Endothelial cell (in vitro differentiated cells): ENCODE measurements around the gene EIF4G3. TPM values are rescaled to one million over a fixed set of nuclear protein-coding genes. Genes with fewer than 3 reads are reported as not detected.

Source experiments
- DNase-seq: peaks from one replicate; pipeline ENCODE4 v3.0.0; 2021; ENCODE audit warnings: low spot score
- H3K27ac Mint-ChIP-seq: one replicate; pipeline ENCODE4 v1.8.0; 2021; ENCODE audit warnings: mixed read lengths, inconsistent platforms; ENCODE audit not compliant: unreplicated experiment
- H3K27me3 Mint-ChIP-seq: one replicate; pipeline ENCODE4 v1.8.0; 2021; ENCODE audit warnings: mild to moderate bottlenecking, moderate library complexity, mixed read lengths, inconsistent platforms; ENCODE audit not compliant: unreplicated experiment
- H3K36me3 Mint-ChIP-seq: one replicate; pipeline ENCODE4 v1.8.0; 2021; ENCODE audit warnings: mild to moderate bottlenecking, low read depth, mixed read lengths, inconsistent platforms; ENCODE audit not compliant: unreplicated experiment
- H3K4me1 Mint-ChIP-seq: one replicate; pipeline ENCODE4 v1.8.0; 2021; ENCODE audit warnings: mild to moderate bottlenecking, mixed read lengths, inconsistent platforms; ENCODE audit not compliant: unreplicated experiment
- H3K4me3 Mint-ChIP-seq: one replicate; pipeline ENCODE4 v1.8.0; 2021; ENCODE audit warnings: mild to moderate bottlenecking, mixed read lengths, inconsistent platforms; ENCODE audit not compliant: unreplicated experiment
- H3K9me3 Mint-ChIP-seq: one replicate; pipeline ENCODE4 v1.8.0; 2021; ENCODE audit warnings: mixed read lengths, inconsistent platforms; ENCODE audit not compliant: unreplicated experiment
- total RNA-seq: library from RNA; stranded (reverse); fragmentation: NEBNext Ultra II Directional; extraction: Animal tissue kit (Norgen Biotek cat#: 25700); gene quantifications from one replicate; pipeline ENCODE4 v1.2.1, GENCODE V29; 2021; ENCODE audit not compliant: unreplicated experiment
- TF ChIP-seq, protein P1 (sequence below): fragments of 200-600 bp; sonication (generic); IDR thresholded peaks from one replicate; pipeline ENCODE4 v1.5.0; 2021; ENCODE audit warnings: antibody characterized with exemption; ENCODE audit not compliant: unreplicated experiment

Gene EIF4G3
- total RNA-seq, 1 donor from 2014 or later, result 87.6 TPM

DNA sequence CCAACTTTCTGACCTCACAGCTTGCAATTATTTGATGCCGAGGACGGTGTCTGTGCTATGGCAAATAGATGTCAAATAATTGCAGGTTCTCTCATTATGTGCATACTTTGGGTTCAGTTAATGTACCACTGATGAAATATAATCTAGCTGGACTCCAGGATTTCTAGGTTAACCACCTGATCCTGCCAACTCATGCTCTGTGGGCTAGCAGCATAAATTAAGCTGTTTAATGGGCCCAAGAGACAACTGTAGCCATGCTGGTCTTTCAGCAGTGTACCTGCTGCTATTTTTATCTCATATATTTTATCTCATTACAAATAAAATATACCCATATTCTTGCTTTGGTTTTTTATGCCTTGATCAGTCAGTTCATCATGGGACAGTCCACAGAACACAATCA is 346.3 kb downstream of the EIF4G3 start:
- DNase-seq, result no peak
- peaks cover 2% of the 10 kb centered on the region for H3K4me1 Mint-ChIP-seq
- peaks cover 1% of the 10 kb centered on the region for H3K27me3 Mint-ChIP-seq
- no peaks in the 10 kb centered on the region for H3K9me3 Mint-ChIP-seq
- peaks cover 13% of the 10 kb centered on the region for H3K36me3 Mint-ChIP-seq
- TF ChIP-seq, protein P1, sequence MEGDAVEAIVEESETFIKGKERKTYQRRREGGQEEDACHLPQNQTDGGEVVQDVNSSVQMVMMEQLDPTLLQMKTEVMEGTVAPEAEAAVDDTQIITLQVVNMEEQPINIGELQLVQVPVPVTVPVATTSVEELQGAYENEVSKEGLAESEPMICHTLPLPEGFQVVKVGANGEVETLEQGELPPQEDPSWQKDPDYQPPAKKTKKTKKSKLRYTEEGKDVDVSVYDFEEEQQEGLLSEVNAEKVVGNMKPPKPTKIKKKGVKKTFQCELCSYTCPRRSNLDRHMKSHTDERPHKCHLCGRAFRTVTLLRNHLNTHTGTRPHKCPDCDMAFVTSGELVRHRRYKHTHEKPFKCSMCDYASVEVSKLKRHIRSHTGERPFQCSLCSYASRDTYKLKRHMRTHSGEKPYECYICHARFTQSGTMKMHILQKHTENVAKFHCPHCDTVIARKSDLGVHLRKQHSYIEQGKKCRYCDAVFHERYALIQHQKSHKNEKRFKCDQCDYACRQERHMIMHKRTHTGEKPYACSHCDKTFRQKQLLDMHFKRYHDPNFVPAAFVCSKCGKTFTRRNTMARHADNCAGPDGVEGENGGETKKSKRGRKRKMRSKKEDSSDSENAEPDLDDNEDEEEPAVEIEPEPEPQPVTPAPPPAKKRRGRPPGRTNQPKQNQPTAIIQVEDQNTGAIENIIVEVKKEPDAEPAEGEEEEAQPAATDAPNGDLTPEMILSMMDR, result no peak
- H3K27ac Mint-ChIP-seq, result no peak overlapping the region
- no peak overlapping the region for H3K4me3 Mint-ChIP-seq

DNA sequence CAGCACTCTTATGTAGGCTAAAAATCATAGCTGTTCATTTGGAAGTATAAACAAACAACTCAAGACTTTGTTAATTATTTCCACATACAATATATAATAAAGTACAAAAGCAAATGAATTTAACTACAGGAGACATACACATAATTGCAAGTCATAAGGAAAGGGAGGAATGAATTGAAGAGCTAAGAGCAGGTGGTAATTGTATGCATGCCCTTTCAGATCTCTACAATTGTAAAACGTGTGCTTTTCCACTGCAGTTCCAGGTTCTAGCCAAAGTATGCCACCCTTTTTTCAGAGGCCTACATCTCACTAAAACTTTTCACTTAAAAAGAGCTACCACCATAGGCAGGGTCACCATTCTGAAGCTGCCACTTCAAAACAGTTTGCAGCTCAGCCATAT is 346.8 kb downstream of the EIF4G3 start:
- no peak overlapping the region for H3K4me3 Mint-ChIP-seq
- peaks cover 2% of the 10 kb centered on the region for H3K4me1 Mint-ChIP-seq
- no peak for DNase-seq
- peaks cover 1% of the 10 kb centered on the region for H3K27me3 Mint-ChIP-seq
- no peaks in the 10 kb centered on the region for H3K9me3 Mint-ChIP-seq
- peaks cover 13% of the 10 kb centered on the region for H3K36me3 Mint-ChIP-seq
- TF ChIP-seq, protein P1, result no peak
- H3K27ac Mint-ChIP-seq, result no peak overlapping the region

DNA sequence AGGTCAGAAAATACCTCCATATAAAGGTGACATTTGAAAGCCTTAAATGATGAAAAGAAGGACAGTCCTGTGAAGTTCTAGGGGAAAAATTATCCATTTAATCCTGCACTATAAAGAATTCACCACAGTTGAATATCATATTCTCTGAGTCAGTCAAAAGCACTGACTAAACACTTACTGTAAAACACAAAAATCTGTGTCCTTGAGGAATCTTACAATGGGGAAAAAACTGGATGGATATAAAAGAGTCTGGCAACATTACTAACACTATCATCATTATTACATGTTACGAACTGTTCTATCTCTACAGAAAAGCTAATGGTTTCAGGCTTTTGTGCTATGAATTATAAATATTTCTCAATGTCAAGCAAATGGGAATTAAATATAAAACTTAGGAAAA is 347.2 kb downstream of the EIF4G3 start:
- Mint-ChIP-seq H3K27ac (no peak overlapping the region), H3K4me1 (peaks cover 2% of the 10 kb centered on the region), H3K4me3 (no peak overlapping the region), H3K36me3 (peaks cover 12% of the 10 kb centered on the region), H3K27me3 (peaks cover 1% of the 10 kb centered on the region), H3K9me3 (no peaks in the 10 kb centered on the region)
- DNase-seq, result no peak
- TF ChIP-seq, protein P1, result no peak

DNA sequence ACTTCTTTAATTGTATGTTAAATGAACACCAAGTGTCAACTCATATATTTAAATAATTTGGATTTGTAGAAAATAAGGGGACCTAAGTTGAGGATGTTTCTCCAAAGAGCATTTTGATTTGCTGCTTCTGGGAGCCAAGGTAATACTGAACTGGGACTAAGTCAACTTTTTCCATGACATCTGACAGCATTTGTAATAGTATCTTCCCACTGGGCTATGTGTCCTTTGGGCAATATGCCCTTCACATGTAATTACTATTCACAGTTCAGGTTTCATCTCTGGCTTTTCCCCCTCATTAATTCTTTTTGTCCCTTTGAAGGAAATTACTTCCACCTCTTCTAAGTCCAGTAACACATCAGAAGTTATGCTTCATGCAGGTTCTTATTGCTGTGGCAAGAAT is 352.9 kb downstream of the EIF4G3 start:
- DNase-seq, result no peak
- TF ChIP-seq, protein P1, result no peak
- Mint-ChIP-seq H3K27ac (no peak overlapping the region), H3K4me3 (no peak overlapping the region), H3K9me3 (no peaks in the 10 kb centered on the region), H3K27me3 (peaks cover 1% of the 10 kb centered on the region), H3K36me3 (peaks cover 21% of the 10 kb centered on the region), H3K4me1 (no peaks in the 10 kb centered on the region)

DNA sequence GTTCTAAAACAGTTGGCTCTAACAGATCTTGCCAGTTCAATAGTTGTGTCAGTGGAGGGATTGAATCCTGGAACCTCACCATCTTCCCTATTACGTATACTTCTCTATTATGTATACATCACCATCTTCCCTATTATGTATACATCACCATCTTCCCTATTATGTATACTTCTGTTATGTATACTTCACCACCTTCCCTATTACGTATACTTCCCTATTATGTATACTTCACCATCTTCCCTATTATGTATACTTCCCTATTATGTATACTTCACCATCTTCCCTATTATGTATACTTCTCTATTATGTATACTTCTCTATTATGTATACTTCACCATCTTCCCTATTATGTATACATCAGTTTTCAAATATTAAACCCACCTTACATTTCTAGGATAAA is 355.2 kb downstream of the EIF4G3 start:
- Mint-ChIP-seq H3K4me3 (no peak overlapping the region), H3K9me3 (no peaks in the 10 kb centered on the region), H3K36me3 (peaks cover 19% of the 10 kb centered on the region), H3K27ac (peak overlapping the region; percentile 28), H3K27me3 (no peaks in the 10 kb centered on the region), H3K4me1 (no peaks in the 10 kb centered on the region)
- no peak for DNase-seq
- TF ChIP-seq, protein P1, result no peak
